ENCODE measurements around the gene MAPRE2. TPM values are rescaled to one million over a fixed set of nuclear protein-coding genes. Genes with fewer than 3 reads are reported as not detected.

The MAPRE2 gene
- total and polyA plus RNA-seq, 2 of the 13 experiments (the other 11 are each of a cell fraction or from before 2014, with no cell fraction given): 34.5 to 67.9 TPM

- no peak for TF ChIP-seq ZNF234 (CRISPR knock-in tag; conservative IDR thresholded peaks at IDR 0.05)
- TF ChIP-seq ZNF724P (CRISPR knock-in tag; IDR thresholded peaks at IDR 0.05; ENCODE audit: borderline replicate concordance): no peak
- no peak for TF ChIP-seq TERF1 (CRISPR knock-in tag; IDR thresholded peaks at IDR 0.05)
- TF ChIP-seq MTF1 (CRISPR knock-in tag; IDR thresholded peaks at IDR 0.05): no peak
- no peak for TF ChIP-seq MED13 (CRISPR knock-in tag; IDR thresholded peaks at IDR 0.05)
- TF ChIP-seq FOXM1 (CRISPR knock-in tag; IDR thresholded peaks at IDR 0.05): no peak
- no peak for TF ChIP-seq HNF4G (IDR thresholded peaks at IDR 0.05; ENCODE audit: borderline replicate concordance, low read depth, low read length)
- no peak for TF ChIP-seq HNF4G (CRISPR knock-in tag; IDR thresholded peaks at IDR 0.05; ENCODE audit: borderline replicate concordance, low read depth)
- no peak for TF ChIP-seq ZNF44 (CRISPR knock-in tag; IDR thresholded peaks at IDR 0.05)
- TF ChIP-seq FOXO1 (CRISPR knock-in tag; IDR thresholded peaks at IDR 0.05): no peak; the same call in 1 of the 2 replicates
- 0 out of 2 replicates have a peak, but pooled peaks have one; percentile 50 for TF ChIP-seq ZNF3 (CRISPR knock-in tag; IDR thresholded peaks at IDR 0.05)
- TF ChIP-seq, protein P1, sequence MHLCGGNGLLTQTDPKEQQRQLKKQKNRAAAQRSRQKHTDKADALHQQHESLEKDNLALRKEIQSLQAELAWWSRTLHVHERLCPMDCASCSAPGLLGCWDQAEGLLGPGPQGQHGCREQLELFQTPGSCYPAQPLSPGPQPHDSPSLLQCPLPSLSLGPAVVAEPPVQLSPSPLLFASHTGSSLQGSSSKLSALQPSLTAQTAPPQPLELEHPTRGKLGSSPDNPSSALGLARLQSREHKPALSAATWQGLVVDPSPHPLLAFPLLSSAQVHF (CRISPR knock-in tag; IDR thresholded peaks at IDR 0.05): no peak
- TF ChIP-seq, protein P2, sequence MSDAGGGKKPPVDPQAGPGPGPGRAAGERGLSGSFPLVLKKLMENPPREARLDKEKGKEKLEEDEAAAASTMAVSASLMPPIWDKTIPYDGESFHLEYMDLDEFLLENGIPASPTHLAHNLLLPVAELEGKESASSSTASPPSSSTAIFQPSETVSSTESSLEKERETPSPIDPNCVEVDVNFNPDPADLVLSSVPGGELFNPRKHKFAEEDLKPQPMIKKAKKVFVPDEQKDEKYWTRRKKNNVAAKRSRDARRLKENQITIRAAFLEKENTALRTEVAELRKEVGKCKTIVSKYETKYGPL (CRISPR knock-in tag; IDR thresholded peaks at IDR 0.05): no peak
- peak; percentile 96 for TF ChIP-seq ZNF629 (CRISPR knock-in tag; conservative IDR thresholded peaks at IDR 0.05)
- no peak for TF ChIP-seq ISL2 (CRISPR knock-in tag; IDR thresholded peaks at IDR 0.05)
- TF ChIP-seq SRSF1 (optimal IDR thresholded peaks at IDR 0.05; ENCODE audit: low read depth, low read length): no peak
- TF ChIP-seq MYPOP (CRISPR knock-in tag; IDR thresholded peaks at IDR 0.05): no peak
- TF ChIP-seq ZFYVE20 (CRISPR knock-in tag; IDR thresholded peaks at IDR 0.05; ENCODE audit: borderline replicate concordance, low read depth): no peak
- TF ChIP-seq, protein P3, sequence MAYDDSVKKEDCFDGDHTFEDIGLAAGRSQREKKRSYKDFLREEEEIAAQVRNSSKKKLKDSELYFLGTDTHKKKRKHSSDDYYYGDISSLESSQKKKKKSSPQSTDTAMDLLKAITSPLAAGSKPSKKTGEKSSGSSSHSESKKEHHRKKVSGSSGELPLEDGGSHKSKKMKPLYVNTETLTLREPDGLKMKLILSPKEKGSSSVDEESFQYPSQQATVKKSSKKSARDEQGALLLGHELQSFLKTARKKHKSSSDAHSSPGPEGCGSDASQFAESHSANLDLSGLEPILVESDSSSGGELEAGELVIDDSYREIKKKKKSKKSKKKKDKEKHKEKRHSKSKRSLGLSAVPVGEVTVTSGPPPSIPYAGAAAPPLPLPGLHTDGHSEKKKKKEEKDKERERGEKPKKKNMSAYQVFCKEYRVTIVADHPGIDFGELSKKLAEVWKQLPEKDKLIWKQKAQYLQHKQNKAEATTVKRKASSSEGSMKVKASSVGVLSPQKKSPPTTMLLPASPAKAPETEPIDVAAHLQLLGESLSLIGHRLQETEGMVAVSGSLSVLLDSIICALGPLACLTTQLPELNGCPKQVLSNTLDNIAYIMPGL (CRISPR knock-in tag; IDR thresholded peaks at IDR 0.05; ENCODE audit: borderline replicate concordance in 1 of 2, low read depth in 1 of 2): no peak
- TF ChIP-seq MED8 (CRISPR knock-in tag; IDR thresholded peaks at IDR 0.05; ENCODE audit: insufficient replicate concordance): no peak
- TF ChIP-seq CTCF (CRISPR knock-in tag; IDR thresholded peaks at IDR 0.05): peak; percentile 71
- no peak for TF ChIP-seq ZNF101 (CRISPR knock-in tag; IDR thresholded peaks at IDR 0.05; ENCODE audit: borderline replicate concordance, low read depth)
- no peak for TF ChIP-seq ZNF737 (CRISPR knock-in tag; IDR thresholded peaks at IDR 0.05; ENCODE audit: borderline replicate concordance)
- TF ChIP-seq RORA (CRISPR knock-in tag; IDR thresholded peaks at IDR 0.05): no peak
- TF ChIP-seq KLF6 (CRISPR knock-in tag; IDR thresholded peaks at IDR 0.05): no peak
Measured at GRCh38 chr18:35172009-35172408, 130.8 kb downstream of the MAPRE2 start (continued).

Data from HepG2 (cell line).